SK-N-SH (cell line): ENCODE results near the gene SORL1. TPM values are rescaled to one million over a fixed set of nuclear protein-coding genes. Genes with fewer than 3 reads are reported as not detected.

Experiments
- CTCF ChIA-PET: fragments of 300-600, 350-600 bp; formaldehyde crosslinking; extraction: SDS; loops from one replicate; lab custom pipeline; 2021; lab: Yijun Ruan, JAX
- POLR2A ChIA-PET: fragments of 350-600 bp; sonication (Branson Sonifier 250); formaldehyde crosslinking; extraction: SDS; loops from one replicate; lab custom pipeline; 2020; ENCODE audit warnings: antibody characterized with exemption, inconsistent platforms; lab: Yijun Ruan, JAX
- DNase-seq: peaks from one replicate; pipeline ENCODE4 v3.0.0; 2012
- H2AFZ ChIP-seq: fragments of 200-600 bp; sonication (generic); 2 replicates; pipeline ENCODE4 v1.8.1; 2016; ENCODE audit warnings: antibody characterized with exemption, mild to moderate bottlenecking, low read depth
- H3F3A ChIP-seq: fragments of 200-600 bp; sonication (generic); replicated peaks from 2 replicates; pipeline ENCODE3; 2016; ENCODE audit warnings: antibody characterized with exemption, mild to moderate bottlenecking; ENCODE audit not compliant: insufficient read depth
- H3K27ac ChIP-seq, 2 experiments: fragments of 200-500 bp in 1 of 2; fragments of 200-600 bp in 1 of 2; sonication (Bioruptor generic) in 1 of 2; sonication (generic), shearing (Covaris generic) in 1 of 2; 2 replicates each; pipeline versions ENCODE4 v1.5.1 to v1.6.1; 2014 to 2016; ENCODE audit warnings: low read depth in 2 of 2, inconsistent platforms in 1 of 2, low read length in 1 of 2, mild to moderate bottlenecking in 1 of 2, mixed read lengths in 1 of 2
- H3K27me3 ChIP-seq: fragments of 200-600 bp; sonication (generic), shearing (Covaris generic); 2 replicates; pipeline ENCODE4 v1.6.1; 2016; ENCODE audit warnings: mixed run types; ENCODE audit not compliant: insufficient read depth
- H3K36me3 ChIP-seq, 2 experiments: fragments of 200-500 bp in 1 of 2; fragments of 200-600 bp in 1 of 2; sonication (Bioruptor generic) in 1 of 2; sonication (generic) in 1 of 2; replicated peaks in 1 of 2; 2 replicates each; pipeline versions ENCODE3 to v1.5.1; 2014 to 2016; ENCODE audit warnings: low read length in 1 of 2, mild to moderate bottlenecking in 1 of 2; ENCODE audit not compliant: insufficient read depth in 2 of 2, control insufficient read depth in 1 of 2
- H3K4me1 ChIP-seq, 2 experiments: fragments of 200-500 bp in 1 of 2; fragments of 200-600 bp in 1 of 2; sonication (Bioruptor generic) in 1 of 2; sonication (generic), shearing (Covaris generic) in 1 of 2; 2 replicates each; pipeline versions ENCODE4 v1.5.1 to v1.6.1; 2014 to 2016; ENCODE audit warnings: low read depth in 1 of 2, low read length in 1 of 2, mixed run types in 1 of 2; ENCODE audit not compliant: insufficient read depth in 2 of 2, control insufficient read depth in 1 of 2
- H3K4me2 ChIP-seq: fragments of 200-600 bp; sonication (generic), shearing (Covaris generic); 2 replicates; pipeline ENCODE4 v1.6.1; 2017; ENCODE audit warnings: mixed run types
- H3K4me3 ChIP-seq, 2 experiments: fragments of 200-500 bp in 1 of 2; fragments of 200-600 bp in 1 of 2; sonication (Bioruptor generic) in 1 of 2; sonication (generic), shearing (Covaris generic) in 1 of 2; 2 replicates each; pipeline versions ENCODE4 v1.5.1 to v1.8.1; 2014 to 2016; ENCODE audit warnings: low read depth in 2 of 2, inconsistent platforms in 1 of 2, low read length in 1 of 2, mild to moderate bottlenecking in 1 of 2, mixed read lengths in 1 of 2, moderate library complexity in 1 of 2
- H3K79me2 ChIP-seq: fragments of 200-600 bp; sonication (generic); 2 replicates; pipeline ENCODE4 v1.8.1; 2017; ENCODE audit warnings: mild to moderate bottlenecking; ENCODE audit not compliant: insufficient read depth
- H3K9ac ChIP-seq: fragments of 200-600 bp; sonication (generic); 2 replicates; pipeline ENCODE4 v1.6.1; 2017; ENCODE audit warnings: mixed run types
- H3K9me2 ChIP-seq: fragments of 200-600 bp; sonication (generic); 2 replicates; pipeline ENCODE4 v1.6.1; 2017; ENCODE audit warnings: mixed run types
- H3K9me3 ChIP-seq: fragments of 200-600 bp; sonication (generic); 2 replicates; pipeline ENCODE4 v1.6.1; 2017; ENCODE audit warnings: mixed run types, mild to moderate bottlenecking, moderate library complexity
- H4K20me1 ChIP-seq: fragments of 200-600 bp; sonication (generic); 2 replicates; pipeline ENCODE4 v1.6.1; 2017; ENCODE audit warnings: mild to moderate bottlenecking, mixed run types; ENCODE audit not compliant: insufficient read depth
- EP300 ChIP-seq, 2 experiments: IDR thresholded peaks; 2 replicates each; pipeline versions ENCODE4 v1.4.0 to v1.6.1; 2012; ENCODE audit warnings: borderline replicate concordance in 1 of 2, low read depth in 1 of 2, low read length in 1 of 2
- FOXM1 ChIP-seq: IDR thresholded peaks from 2 replicates; pipeline ENCODE4 v1.4.0; 2012; ENCODE audit warnings: low read depth, mild to moderate bottlenecking
- JUND ChIP-seq: IDR thresholded peaks from 2 replicates; pipeline ENCODE4 v1.4.0; 2012
- MEF2A ChIP-seq: IDR thresholded peaks from 2 replicates; pipeline ENCODE4 v1.4.0; 2012; ENCODE audit warnings: low read depth, borderline replicate concordance
- MXI1 ChIP-seq: IDR thresholded peaks from 2 replicates; pipeline ENCODE4 v1.6.1; 2012; ENCODE audit warnings: mild to moderate bottlenecking, low read depth, low read length, improper control_type of control experiment
- POLR2AphosphoS5 ChIP-seq: IDR thresholded peaks from 2 replicates; pipeline ENCODE4 v1.6.1; 2012; ENCODE audit warnings: low read depth, low read length
- RAD21 ChIP-seq: IDR thresholded peaks from 2 replicates; pipeline ENCODE4 v1.6.1; 2012; ENCODE audit warnings: mild to moderate bottlenecking, low read length
- RCOR1 ChIP-seq: fragments of 150-350 bp; IDR thresholded peaks from 2 replicates; pipeline ENCODE4 v1.6.1; 2017; ENCODE audit warnings: antibody characterized with exemption, low read length
- RFX5 ChIP-seq: IDR thresholded peaks from 2 replicates; pipeline ENCODE4 v1.6.1; 2012; ENCODE audit warnings: mild to moderate bottlenecking, improper control_type of control experiment, low read length
- RXRA ChIP-seq: IDR thresholded peaks from 2 replicates; pipeline ENCODE4 v1.4.0; 2012; ENCODE audit warnings: low read depth, mild to moderate bottlenecking, borderline replicate concordance
- SIN3A ChIP-seq: IDR thresholded peaks from 2 replicates; pipeline ENCODE4 v1.6.1; 2012; ENCODE audit warnings: low read depth, mild to moderate bottlenecking, low read length, moderate library complexity, borderline replicate concordance
- TCF12 ChIP-seq: IDR thresholded peaks from 2 replicates; pipeline ENCODE4 v1.4.0; 2012
- TEAD4 ChIP-seq: IDR thresholded peaks from 2 replicates; pipeline ENCODE4 v1.4.0; 2012; ENCODE audit warnings: mild to moderate bottlenecking, borderline replicate concordance; ENCODE audit not compliant: insufficient read depth
- YY1 ChIP-seq: IDR thresholded peaks from 2 replicates; pipeline ENCODE4 v1.4.0; 2012; ENCODE audit warnings: low read depth, mild to moderate bottlenecking
- WGBS: methylation state at CpG from one replicate; pipeline ENCODE4 v1.1.6; 2017; ENCODE audit warnings: low lambda C conversion rate; 5-methylcytosine and 5-hydroxymethylcytosine counted together
- polyA plus RNA-seq, 3 experiments: library from polyadenylated mRNA; depleted of rRNA; stranded (reverse); fragments of >200 nt; gene quantifications; 2 replicates each; pipeline ENCODE4 v1.2.3, GENCODE V29; 2012
- TF ChIP-seq, protein P1 (sequence below): IDR thresholded peaks from 2 replicates; pipeline ENCODE4 v1.6.1; 2012; ENCODE audit warnings: mild to moderate bottlenecking, low read depth, low read length, moderate library complexity

SORL1 gene
- polyA plus RNA-seq, 1 of the 3 experiments (the other 2 are of a cell fraction): 7.1 TPM

GRCh38 chr11:121563900-121564822, 112.0 kb downstream of the SORL1 start (continued):
- TF ChIP-seq RXRA (no peak), FOXM1 (no peak), TCF12 (no peak), TEAD4 (no peak)
- TF ChIP-seq, protein P1, sequence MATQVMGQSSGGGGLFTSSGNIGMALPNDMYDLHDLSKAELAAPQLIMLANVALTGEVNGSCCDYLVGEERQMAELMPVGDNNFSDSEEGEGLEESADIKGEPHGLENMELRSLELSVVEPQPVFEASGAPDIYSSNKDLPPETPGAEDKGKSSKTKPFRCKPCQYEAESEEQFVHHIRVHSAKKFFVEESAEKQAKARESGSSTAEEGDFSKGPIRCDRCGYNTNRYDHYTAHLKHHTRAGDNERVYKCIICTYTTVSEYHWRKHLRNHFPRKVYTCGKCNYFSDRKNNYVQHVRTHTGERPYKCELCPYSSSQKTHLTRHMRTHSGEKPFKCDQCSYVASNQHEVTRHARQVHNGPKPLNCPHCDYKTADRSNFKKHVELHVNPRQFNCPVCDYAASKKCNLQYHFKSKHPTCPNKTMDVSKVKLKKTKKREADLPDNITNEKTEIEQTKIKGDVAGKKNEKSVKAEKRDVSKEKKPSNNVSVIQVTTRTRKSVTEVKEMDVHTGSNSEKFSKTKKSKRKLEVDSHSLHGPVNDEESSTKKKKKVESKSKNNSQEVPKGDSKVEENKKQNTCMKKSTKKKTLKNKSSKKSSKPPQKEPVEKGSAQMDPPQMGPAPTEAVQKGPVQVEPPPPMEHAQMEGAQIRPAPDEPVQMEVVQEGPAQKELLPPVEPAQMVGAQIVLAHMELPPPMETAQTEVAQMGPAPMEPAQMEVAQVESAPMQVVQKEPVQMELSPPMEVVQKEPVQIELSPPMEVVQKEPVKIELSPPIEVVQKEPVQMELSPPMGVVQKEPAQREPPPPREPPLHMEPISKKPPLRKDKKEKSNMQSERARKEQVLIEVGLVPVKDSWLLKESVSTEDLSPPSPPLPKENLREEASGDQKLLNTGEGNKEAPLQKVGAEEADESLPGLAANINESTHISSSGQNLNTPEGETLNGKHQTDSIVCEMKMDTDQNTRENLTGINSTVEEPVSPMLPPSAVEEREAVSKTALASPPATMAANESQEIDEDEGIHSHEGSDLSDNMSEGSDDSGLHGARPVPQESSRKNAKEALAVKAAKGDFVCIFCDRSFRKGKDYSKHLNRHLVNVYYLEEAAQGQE: no peak

GRCh38 chr11:121564948-121565684, 113.0 kb downstream of the SORL1 start:
- CTCF ChIA-PET: interaction anchor here (1.3 kb wide), 1 partner anchor 98 kb away, joined by 3 read pairs; no protein-coding TSS in a partner anchor
- no peaks in the 10 kb centered on the region for H3F3A ChIP-seq
- no peak overlapping the region for H2AFZ ChIP-seq
- no peak for DNase-seq
- 66% methylated on average over 5 of the region's 5 CpGs for WGBS
- no peaks in the 10 kb centered on the region for H3K9me3 ChIP-seq
- TF ChIP-seq MEF2A (no peak), YY1 (no peak), RAD21 (no peak), POLR2AphosphoS5 (no peak), EP300 (IDR thresholded peaks at IDR 0.05; ENCODE audit: borderline replicate concordance in 1 of 2, low read depth in 1 of 2, low read length in 1 of 2) (no peak), MXI1 (no peak), SIN3A (no peak), JUND (no peak), RCOR1 (no peak), RFX5 (no peak)
- TF ChIP-seq, protein P1: no peak
- TF ChIP-seq, all 33 proteins: peak for 0
- no peak overlapping the region for H3K4me3 ChIP-seq
- no peaks in the 10 kb centered on the region for H4K20me1 ChIP-seq
- POLR2A ChIA-PET: no interaction called here
- H3K36me3 ChIP-seq: no peaks in the 10 kb centered on the region
- no peaks in the 10 kb centered on the region for H3K27me3 ChIP-seq
- no peaks in the 10 kb centered on the region for H3K9me2 ChIP-seq
- no peak overlapping the region for H3K4me2 ChIP-seq
- H3K79me2 ChIP-seq: no peaks in the 10 kb centered on the region
- no peak overlapping the region for H3K9ac ChIP-seq
- H3K27ac ChIP-seq: no peak overlapping the region
- no peaks in the 10 kb centered on the region for H3K4me1 ChIP-seq
